HG03196 (cell line): ENCODE data around the gene SORT1.

Experiments used
- ATAC-seq: cut with Tn5 transposase; IDR thresholded peaks from one replicate; pipeline ENCODE4 v1.9.1; 2021; ENCODE audit not compliant: unreplicated experiment

SORT1 gene

DNA sequence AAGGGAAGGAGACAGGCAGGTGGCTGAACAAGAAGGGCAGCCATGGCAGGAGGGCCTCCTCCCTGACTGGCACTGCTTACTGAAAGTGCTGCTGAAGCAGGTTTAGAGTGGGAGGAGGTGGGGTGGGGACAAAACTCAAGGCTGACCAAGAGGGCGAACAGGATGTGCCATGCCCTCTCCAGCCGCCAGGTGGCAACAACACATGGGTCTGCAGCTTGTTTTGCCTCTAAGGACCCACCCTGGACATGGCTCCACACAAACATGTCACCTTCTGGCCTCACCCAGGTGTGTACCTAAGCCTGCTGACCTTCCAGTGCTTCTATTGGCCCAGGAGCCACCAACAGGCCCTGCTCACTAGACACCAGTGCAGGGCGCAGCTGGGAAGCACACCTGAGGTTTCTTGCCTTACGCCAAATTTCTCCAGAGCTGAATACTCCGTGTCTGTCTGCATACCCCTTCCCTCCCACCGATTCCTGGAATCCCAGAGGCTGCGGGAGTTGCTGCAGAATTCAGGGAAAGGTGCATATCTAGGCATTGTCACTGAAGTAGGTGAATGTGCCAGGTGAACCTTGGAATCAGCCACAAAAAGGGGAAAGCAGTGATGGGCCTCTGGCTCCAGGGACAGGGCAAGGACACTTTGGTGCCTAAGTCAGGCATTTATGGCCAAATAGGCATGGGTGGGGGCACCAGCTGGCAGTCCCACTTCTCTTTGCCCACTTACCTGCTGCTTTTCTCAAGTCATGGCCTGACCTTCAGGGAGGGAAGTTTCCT, 120.1 kb downstream of the SORT1 start:
- peak; percentile 79 for ATAC-seq

DNA sequence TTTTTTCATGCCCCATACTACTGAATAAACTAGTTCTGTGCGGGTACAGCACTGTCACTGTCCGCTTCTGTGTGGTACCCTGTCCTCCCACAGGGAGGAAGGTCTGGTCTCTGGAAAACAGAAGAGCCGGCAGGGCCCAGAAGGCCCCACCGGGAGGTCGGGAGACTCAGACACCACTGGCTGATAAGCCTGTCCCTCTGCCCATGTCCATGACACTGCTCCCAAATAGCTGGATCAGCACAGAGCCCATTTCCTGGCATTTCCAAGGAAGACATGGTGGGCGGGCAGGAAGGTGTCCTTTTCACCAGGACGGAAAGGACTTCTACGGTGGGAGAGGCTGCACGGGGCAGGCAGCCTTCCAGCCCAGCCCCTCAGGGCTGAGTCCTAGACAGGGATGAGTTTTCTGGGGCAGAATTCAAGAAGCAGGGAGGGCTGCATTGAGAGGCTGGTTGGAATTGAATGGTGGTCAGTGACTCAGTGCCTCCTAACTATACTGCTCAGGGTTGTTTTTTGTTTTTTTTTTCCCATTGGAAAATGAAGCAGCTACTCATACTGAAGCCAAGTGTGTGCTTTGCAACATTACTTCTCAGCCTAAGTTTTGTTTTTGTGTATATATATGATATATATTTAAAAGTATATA, 121.9 kb downstream of the SORT1 start:
- ATAC-seq, result no peak

DNA sequence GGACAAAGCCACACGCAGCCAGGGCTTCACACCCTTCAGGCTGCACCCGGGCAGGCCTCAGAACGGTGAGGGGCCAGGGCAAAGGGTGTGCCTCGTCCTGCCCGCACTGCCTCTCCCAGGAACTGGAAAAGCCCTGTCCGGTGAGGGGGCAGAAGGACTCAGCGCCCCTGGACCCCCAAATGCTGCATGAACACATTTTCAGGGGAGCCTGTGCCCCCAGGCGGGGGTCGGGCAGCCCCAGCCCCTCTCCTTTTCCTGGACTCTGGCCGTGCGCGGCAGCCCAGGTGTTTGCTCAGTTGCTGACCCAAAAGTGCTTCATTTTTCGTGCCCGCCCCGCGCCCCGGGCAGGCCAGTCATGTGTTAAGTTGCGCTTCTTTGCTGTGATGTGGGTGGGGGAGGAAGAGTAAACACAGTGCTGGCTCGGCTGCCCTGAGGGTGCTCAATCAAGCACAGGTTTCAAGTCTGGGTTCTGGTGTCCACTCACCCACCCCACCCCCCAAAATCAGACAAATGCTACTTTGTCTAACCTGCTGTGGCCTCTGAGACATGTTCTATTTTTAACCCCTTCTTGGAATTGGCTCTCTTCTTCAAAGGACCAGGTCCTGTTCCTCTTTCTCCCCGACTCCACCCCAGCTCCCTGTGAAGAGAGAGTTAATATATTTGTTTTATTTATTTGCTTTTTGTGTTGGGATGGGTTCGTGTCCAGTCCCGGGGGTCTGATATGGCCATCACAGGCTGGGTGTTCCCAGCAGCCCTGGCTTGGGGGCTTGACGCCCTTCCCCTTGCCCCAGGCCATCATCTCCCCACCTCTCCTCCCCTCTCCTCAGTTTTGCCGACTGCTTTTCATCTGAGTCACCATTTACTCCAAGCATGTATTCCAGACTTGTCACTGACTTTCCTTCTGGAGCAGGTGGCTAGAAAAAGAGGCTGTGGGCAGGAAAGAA, 122.9 kb downstream of the SORT1 start:
- no peak for ATAC-seq

DNA sequence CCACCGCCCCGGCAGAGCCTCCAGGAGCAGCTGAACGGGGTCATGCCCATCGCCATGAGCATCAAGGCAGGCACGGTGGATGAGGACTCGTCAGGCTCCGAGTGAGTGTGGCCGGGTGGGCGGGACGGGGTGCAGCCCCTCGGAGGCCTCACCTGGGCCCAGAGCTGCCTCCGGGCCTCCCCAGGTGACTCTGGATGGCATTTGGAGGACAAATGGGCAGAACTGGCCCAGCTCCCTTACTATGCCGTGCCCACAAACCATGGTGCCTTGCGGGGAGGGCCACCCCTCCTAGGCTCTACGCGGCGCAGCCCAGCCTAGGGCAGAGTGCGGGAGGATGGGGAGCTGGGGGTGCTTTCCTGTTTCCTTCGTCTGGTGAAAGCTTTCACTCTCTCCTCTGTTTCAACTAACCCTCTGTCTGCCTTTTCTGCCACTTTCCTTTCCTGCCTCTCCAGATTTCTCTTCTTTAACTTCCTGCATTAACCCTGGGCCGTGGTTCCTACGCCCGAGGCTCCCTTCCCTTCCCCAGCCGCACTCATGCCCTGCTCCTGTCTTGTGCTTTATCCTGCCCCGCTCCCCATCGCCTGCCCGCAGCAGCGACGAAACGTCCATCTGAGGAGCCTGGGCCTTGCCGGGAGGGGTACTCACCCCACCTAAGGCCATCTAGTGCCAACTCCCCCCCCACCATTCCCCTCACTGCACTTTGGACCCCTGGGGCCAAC, 124.0 kb downstream of the SORT1 start:
- ATAC-seq, result no peak

DNA sequence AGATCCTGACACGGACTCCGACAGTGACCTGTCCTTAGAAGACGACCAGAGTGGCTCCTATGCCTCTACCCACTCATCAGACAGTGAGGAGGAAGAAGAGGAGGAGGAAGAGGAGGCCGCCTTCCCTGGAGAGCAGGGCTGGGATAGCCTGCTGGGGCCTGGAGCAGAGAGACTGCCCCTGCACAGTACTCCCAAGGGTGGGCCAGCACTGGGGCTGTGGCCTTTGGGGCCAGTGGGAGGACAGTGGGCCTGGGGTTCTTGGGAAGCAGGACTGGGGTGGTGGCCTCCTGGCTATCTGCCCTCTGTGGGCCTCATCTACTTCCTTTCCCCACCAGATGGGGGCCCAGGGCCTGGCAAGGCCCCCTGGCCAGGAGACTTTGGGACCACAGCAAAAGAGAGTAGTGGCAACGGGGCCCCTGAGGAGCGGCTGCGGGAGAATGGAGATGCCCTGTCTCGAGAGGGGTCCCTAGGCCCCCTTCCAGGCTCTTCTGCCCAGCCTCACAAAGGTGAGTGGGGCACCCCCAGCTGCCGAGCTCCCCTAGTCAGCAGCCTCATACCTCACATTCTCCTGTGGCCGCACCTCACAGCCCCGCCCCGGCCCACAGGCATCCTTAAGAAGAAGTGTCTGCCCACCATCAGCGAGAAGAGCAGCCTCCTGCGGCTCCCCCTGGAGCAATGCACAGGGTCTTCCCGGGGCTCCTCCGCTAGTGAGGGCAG, 124.7 kb downstream of the SORT1 start:
- ATAC-seq, result no peak

DNA sequence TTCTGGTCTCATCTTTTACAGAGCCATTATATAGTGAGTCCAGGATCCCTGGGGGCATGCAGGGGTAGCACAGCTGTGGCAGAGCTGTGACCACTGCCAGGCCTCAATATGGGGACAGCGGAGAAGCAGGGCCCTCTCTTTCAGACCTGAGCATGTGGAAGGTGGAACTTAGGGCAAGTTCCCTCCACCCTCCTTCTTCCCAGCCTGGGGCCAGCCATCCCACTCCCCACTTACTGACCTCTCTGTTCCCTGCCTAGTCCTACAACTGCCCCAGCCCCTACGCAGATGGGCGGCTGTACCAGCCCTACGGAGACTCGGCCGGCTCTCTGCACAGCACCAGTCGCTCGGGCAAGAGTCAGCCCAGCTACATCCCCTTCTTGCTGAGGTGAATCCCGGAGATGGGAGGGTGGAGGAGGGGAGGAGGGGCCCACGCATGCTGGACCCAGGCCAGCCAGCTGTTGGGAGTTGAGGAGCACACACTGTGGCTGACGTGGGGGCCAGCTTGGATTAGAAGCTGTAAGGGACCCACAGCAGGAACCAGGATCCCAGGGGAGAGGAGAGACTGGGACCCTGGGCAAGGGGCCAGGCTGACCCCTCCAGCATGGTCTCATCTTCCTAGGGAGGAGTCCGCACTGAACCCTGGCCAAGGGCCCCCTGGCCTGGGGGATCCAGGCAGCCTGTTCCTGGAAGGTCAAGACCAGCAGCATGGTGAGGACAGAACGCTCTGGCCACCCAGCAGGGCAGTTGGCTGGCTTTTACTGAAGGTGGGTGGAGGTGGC, 125.5 kb downstream of the SORT1 start:
- ATAC-seq, result no peak

DNA sequence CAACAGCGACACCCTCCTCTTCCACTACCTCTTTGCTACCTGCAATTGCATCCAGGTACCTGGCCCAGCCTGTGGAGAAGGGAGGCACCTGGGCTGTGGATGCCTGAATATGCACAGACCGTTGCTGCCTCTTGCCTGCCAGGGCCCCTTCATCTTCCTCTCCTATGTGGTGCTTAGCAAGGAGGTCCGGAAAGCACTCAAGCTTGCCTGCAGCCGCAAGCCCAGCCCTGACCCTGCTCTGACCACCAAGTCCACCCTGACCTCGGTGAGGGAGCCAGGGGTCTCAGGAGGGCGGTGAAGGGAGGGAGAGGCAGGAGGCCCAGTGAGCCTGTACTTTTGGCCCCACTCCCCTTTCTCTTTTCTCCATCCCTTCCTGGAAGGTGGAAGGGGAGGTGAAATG, 126.3 kb downstream of the SORT1 start:
- ATAC-seq, result no peak

DNA sequence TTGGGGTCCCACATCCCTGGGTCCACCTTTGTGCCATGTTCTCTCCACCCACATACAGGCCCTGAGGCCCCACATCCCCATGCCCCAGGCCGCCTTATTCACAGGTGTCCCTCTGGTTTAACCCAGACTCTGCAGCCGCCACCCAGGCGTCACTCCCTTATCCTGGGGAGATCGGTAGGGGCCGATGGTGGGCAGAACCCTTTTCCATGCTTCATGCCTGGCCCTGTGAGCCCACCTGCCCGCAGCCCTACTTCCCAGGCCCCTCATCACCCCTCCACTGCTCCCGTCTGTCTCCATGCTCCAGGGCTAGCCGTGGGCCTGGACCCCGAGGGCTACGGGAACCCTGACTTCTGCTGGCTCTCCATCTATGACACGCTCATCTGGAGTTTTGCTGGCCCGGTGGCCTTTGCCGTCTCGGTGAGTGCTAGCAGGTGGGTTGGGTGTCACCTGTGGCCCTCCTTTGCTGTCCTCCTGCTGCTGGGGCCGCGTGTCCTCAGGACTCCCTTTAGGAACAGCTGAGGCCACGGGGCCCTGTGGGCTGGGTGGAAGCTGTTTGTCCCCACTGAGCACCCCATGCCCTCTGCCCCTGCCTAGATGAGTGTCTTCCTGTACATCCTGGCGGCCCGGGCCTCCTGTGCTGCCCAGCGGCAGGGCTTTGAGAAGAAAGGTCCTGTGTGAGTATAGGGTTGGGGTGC, 126.9 kb downstream of the SORT1 start:
- ATAC-seq, result no peak

DNA sequence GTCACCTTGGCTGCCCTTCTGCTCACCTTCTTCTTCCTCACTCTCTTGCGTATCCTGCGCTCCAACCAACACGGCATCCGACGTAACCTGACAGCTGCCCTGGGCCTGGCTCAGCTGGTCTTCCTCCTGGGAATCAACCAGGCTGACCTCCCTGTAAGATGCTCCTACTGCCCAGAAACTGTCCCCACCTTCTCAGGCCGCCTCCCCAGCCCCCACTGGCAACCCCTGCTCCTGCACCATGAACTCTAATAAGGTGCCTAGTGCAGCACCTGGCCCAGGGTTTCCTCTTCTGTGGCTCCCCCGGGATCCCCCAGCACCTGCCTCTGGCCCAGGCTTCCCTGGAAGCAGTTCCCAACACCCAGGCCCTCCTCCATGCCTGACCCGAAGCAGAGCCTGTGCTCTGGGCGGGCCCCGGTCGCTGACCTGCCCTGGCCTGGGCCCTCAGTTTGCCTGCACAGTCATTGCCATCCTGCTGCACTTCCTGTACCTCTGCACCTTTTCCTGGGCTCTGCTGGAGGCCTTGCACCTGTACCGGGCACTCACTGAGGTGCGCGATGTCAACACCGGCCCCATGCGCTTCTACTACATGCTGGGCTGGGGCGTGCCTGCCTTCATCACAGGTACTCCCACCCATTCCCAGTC, 127.6 kb downstream of the SORT1 start:
- no peak for ATAC-seq

DNA sequence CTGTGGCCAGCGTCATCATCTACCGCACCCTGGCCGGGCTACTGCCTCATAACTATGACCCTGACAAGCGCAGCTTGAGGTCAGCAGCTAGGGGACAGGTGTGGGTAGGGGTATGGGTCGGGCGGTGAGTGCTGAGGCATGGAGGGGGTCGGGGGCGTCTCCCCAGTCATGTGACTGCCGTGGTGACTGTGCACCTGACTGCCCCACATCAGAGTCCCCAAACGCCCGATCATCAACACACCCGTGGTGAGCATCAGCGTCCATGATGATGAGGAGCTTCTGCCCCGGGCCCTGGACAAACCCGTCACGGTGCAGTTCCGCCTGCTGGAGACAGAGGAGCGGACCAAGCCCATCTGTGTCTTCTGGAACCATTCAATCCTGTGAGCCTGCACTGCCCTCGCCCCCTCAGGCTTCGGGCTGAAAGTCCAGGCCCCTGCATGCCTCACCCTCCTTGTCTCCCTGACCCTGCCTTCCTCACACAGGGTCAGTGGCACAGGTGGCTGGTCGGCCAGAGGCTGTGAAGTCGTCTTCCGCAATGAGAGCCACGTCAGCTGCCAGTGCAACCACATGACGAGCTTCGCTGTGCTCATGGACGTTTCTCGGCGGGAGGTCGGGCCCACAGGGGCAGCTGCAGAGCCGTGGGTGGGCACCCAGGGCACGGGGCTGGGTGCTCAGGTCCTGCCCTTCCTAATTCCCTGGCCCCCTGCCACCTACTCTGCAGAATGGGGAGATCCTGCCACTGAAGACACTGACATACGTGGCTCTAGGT, 128.3 kb downstream of the SORT1 start:
- no peak for ATAC-seq

DNA sequence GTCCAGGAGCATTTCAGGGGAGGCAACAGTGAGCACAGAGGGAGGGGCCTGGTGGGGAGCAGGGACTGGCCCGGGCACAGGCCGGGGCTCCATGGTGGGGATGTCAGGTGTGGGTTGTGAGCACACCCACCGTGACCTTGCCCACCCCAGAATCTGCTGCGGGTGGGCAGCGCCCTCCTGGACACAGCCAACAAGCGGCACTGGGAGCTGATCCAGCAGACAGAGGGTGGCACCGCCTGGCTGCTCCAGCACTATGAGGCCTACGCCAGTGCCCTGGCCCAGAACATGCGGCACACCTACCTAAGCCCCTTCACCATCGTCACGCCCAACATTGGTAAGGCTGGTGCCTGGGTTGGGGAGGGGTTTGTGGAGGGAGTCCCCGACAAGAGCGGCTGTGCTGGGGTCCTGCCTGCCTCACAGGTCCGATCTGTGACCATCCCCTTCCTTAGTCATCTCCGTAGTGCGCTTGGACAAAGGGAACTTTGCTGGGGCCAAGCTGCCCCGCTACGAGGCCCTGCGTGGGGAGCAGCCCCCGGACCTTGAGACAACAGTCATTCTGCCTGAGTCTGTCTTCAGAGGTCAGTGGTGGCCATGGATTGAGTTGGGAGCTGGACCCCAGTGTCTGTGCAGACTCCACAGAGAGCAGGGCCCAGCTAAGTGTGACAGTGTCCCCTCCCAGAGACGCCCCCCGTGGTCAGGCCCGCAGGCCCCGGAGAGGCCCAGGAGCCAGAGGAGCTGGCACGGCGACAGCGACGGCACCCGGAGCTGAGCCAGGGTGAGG, 129.1 kb downstream of the SORT1 start:
- no peak for ATAC-seq

DNA sequence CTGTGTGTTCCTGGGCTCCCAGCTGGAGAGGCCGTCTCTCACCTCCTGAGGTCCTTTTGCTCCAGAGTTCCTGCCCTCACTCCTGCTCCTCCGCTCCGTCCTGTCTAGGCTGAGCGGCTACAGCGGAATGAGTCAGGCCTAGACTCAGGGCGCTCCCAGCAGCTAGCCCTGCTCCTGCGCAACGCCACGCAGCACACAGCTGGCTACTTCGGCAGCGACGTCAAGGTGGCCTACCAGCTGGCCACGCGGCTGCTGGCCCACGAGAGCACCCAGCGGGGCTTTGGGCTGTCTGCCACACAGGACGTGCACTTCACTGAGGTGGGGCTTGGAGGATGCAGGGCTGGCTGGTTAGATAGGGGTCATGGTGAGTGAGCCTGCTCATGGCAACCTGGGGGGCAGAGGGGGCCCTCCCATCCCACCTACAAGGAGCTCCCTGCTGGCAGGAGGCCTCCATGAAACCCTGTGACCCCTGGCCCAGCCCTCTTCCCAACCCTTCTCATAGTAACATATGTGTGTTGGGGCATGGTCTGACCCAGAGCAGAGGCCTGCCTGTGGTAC, 129.9 kb downstream of the SORT1 start:
- ATAC-seq, result no peak

DNA sequence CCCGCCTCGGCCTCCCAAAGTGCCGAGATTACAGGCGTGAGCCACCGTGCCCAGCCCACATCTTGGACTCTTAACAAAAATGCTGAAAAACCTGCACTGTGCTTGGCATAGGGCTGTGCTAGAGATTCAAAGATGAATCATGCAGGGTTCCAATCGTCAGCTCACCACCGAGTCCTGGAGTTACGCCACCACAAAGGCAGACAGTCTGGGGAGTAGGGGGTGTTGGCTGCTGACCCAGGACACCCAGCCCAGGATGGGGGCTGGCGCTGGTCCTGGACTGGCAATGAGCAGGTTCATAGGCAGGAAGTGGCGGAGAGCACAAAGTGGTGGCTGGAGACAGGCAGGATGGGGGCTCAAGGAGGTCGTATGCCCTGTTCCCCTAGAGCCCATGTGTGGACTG, 130.8 kb downstream of the SORT1 start:
- ATAC-seq, result no peak

DNA sequence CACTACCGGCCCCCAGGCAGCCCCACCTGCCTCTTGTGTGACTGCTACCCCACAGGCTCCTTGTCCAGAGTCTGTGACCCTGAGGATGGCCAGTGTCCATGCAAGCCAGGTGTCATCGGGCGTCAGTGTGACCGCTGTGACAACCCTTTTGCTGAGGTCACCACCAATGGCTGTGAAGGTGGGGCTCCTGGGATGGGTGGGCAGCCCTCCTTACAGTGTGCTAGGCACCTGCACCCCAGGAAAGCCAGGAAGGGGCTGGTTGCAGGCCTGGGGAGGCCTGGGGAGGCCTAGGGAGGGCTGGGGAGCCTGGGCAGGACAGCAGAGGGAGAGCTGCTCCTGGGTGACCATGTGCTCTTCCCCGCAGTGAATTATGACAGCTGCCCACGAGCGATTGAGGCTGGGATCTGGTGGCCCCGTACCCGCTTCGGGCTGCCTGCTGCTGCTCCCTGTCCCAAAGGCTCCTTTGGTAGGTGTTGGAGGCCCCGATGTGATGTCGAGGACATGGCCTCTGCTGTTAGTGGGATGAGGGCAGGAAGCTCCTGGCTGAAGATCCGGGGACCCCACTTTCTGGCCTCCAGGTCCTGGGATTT, 131.9 kb downstream of the SORT1 start:
- no peak for ATAC-seq

DNA sequence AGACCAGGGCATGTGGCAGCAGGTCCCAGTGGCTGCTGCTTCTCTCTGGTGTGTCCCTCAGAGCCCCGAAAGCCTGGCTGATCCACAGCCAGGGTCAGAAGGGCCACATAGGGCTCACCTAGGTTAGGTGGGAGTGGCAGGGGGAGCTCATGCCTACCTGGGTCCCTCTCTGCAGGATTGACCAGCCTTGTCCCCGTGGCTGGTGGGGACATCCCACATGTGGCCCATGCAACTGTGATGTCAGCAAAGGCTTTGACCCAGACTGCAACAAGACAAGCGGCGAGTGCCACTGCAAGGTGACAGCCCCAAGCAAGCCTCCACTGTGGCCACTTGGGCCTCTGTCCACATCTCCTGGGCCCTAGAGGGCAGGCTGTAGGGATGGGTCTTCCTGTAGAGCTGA, 132.7 kb downstream of the SORT1 start:
- no peak for ATAC-seq

DNA sequence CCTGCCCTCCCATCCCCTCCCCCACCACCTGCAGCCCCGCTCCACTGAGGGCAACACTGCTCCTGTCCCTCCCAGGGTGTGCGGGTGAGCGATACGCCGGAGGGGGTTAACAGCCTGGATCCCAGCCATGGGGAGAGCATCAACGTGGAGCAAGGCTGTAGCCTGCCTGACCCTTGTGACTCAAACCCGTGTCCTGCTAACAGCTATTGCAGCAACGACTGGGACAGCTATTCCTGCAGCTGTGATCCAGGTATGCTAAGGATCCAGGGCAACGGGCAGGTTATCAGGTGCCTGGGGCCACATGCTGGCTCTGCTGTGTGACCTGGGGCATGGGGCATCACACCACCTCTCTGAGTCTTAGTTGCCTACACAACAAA, 133.4 kb downstream of the SORT1 start:
- no peak for ATAC-seq
